Measurements from ENCODE around the gene PDE6D.
"Not testable (repeated sequence)": the region's sequence is repeated elsewhere in the genome, so short reads cannot be mapped to it uniquely, and the experiment has no call there.

PDE6D gene

GRCh38 chr2:231769170-231770136 is 11.6 kb downstream of the PDE6D start:
- DNase-seq (ENCODE audit: low read depth), result no peak

GRCh38 chr2:231765496-231765929 is 15.6 kb downstream of the PDE6D start:
- DNase-seq (ENCODE audit: low read depth), result no peak

GRCh38 chr2:231764760-231765159 is 16.3 kb downstream of the PDE6D start:
- DNase-seq (ENCODE audit: low read depth), result no peak

- DNase-seq (ENCODE audit: low read depth), result no peak
Measured at GRCh38 chr2:231764124-231764523, 17.0 kb downstream of the PDE6D start.

- DNase-seq (ENCODE audit: low read depth), result no peak
Measured at GRCh38 chr2:231761735-231762134, 19.3 kb downstream of the PDE6D start.

GRCh38 chr2:231752061-231752460 is 29.0 kb downstream of the PDE6D start:
- DNase-seq (ENCODE audit: low read depth), result no peak

- DNase-seq (ENCODE audit: low read depth), result no peak
Measured at GRCh38 chr2:231751042-231751815, 29.9 kb downstream of the PDE6D start.

GRCh38 chr2:231749016-231749415 is 32.1 kb downstream of the PDE6D start:
- not testable (repeated sequence) for DNase-seq (ENCODE audit: low read depth)

GRCh38 chr2:231748153-231748896 is 32.8 kb downstream of the PDE6D start:
- DNase-seq (ENCODE audit: low read depth), result not testable (repeated sequence)

GRCh38 chr2:231745303-231746038 is 35.6 kb downstream of the PDE6D start:
- no peak for DNase-seq (ENCODE audit: low read depth)

- no peak for DNase-seq (ENCODE audit: low read depth)
Measured at GRCh38 chr2:231743376-231744116, 37.5 kb downstream of the PDE6D start.

GRCh38 chr2:231737761-231738160 is 43.3 kb downstream of the PDE6D start:
- DNase-seq (ENCODE audit: low read depth), result no peak

- no peak for DNase-seq (ENCODE audit: low read depth)
Measured at GRCh38 chr2:231732604-231733003, 48.5 kb downstream of the PDE6D start.

- no peak for DNase-seq (ENCODE audit: low read depth)
Measured at GRCh38 chr2:231727621-231728020, 53.5 kb downstream of the PDE6D start.

GRCh38 chr2:231726276-231726675 is 54.8 kb downstream of the PDE6D start:
- DNase-seq (ENCODE audit: low read depth), result no peak

GRCh38 chr2:231725476-231725875 is 55.6 kb downstream of the PDE6D start:
- no peak for DNase-seq (ENCODE audit: low read depth)

GRCh38 chr2:231722721-231723307 is 58.3 kb downstream of the PDE6D start:
- DNase-seq (ENCODE audit: low read depth), result no peak

- no peak for DNase-seq (ENCODE audit: low read depth)
Measured at GRCh38 chr2:231720987-231721966, 59.8 kb downstream of the PDE6D start.

All from GM04504 (cell line).